Activated CD8-positive, alpha-beta memory T cell treated with anti-CD3 and anti-CD28 coated beads for 48 hours (primary cell): ENCODE measurements around the gene PGGT1B.
"Not testable (repeated sequence)": the region's sequence is repeated elsewhere in the genome, so short reads cannot be mapped to it uniquely, and the experiment has no call there.

Source experiments
- DNase-seq, 3 experiments: peaks; one replicate each; pipeline ENCODE4 v3.0.0-alpha.2; 2020; ENCODE audit warnings: low read depth in 2 of 3, low spot score in 2 of 3

The PGGT1B gene

DNA sequence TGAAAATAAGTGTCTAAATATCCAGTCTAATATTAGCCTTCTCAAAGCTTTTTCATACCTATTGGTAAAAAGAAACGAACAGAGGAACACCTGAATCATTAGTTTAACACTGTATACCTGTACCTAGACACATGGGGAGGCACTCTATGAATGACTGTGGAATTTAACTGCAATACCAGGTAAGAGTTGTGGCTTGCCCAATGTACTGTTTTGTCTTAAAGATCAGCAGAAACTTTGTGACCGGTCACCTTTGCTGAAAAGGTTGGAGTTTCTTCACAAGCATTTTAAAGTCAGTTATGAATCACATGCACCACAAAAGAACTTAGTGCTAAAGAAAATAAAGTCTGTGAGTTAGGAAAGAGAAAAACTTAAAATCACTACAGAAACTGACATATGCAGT lies 2.4 kb downstream of the PGGT1B start:
- DNase-seq: no peak

DNA sequence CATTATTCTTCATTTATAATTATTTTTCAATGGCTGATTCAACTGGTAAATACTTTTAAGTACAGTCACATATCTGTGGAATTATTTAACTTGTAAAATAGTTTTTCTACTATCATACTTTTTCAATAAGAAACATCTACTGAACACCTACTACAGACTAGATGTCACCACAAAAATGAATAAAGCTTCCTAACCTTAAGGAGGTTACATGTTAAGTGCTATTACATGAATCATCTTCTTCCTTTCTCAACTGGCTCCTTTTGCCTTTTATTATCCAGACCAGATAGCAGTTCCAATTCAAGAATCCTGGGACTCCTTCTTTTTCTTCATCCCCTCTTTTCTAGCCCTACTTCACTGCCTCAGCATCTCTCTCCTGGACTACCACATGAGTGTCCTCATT lies 4.7 kb downstream of the PGGT1B start:
- no peak for DNase-seq

DNA sequence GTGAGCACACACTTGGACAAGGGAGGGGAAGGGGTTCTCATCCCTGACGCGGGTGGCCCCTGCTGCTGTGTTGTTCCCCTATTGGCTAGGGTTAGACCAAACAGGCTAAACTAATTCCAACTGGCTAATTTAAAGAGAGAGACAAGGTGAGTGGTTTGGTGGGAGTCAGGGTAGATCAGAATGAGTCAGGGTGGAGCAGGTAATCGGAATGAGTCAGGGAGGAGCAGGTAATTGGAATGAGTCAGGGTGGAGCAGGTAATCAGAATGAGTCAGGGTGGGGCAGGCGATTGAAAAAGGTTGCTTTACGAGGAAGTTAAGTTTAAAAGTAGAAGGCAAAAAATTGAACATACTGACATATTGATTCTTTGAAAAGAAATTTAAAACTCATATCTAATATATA lies 13.3 kb downstream of the PGGT1B start:
- DNase-seq: not testable (repeated sequence)

DNA sequence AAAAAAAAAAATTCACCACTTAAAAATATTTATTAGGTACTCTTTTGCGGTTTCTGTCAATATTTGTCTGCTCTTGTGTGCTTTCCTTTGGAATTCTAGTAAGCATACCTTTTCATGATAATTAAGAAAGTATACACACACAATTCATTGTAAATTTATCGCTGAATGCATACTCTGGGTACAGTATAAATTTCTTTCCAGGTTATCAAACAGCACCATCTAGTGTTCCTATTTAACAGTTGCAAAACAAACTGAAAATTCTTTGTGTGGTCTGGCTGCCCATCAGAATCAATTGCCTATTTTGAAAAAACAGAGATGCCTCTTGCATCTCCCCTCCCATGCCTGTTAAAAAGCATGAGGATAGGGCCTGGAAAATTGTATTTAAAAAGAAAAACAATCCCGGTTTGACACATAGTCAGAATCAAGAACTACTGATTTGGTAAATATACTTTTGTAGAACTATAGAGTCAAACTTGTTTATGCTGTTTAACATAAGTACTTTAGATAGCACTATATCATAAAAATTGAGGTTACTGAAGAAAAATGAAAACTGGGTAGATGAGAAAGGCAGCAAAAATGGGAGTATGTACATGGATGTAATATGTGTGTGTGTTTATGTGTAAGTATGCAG lies 16.2 kb downstream of the PGGT1B start:
- DNase-seq: no peak

DNA sequence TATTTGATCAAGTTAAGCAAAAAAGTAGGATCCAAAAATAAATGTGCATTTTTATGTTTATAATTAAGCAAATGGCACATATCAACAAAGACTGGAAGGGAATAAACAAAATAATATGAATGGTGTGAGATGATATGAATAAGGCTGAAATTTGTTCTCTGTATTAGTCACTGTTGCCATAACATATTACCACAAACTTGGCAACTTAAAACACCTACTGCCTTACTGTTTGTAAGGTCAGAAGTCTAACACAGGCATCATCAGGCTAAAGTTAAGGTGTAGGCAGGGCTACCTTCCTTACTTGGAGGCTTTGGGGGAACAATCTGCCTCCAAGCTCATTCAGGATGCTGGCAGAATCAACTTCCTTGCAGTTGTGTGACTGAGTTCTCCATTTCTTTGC lies 19.3 kb downstream of the PGGT1B start:
- no peak for DNase-seq

DNA sequence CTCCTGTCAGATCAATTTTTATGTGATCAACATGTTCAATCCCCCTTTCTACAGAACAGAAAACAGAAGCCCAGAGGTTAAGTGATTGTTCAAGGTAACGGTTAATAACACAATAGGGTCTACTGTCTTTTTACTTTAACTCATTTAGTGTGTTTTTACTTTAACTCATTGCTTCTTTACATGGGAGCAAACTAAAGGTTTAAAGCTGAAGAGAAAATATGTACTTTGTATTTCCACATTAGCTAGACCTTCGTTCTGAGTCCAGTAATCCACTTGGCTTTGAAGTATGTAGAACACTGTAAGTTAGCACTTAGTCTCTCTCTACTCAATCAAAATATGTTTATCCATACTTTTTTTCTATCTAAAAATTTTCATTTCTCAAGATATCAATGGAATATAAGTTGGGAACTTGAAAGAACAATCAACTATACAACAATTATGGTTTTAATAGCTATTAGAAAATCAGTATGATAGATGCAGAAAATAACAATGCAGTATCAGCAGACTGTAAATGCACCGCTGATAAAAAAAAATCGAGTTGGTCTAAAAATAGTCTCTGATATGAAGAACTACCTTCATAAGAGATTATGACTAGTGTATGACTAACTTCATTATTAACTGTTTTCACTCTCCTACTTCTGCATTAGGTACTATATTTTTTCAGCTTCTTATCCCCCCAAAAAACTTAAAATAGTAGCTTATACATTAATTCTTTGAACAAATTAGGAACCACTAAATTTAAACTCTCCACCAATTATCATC lies 20.6 kb downstream of the PGGT1B start:
- no peak for DNase-seq

DNA sequence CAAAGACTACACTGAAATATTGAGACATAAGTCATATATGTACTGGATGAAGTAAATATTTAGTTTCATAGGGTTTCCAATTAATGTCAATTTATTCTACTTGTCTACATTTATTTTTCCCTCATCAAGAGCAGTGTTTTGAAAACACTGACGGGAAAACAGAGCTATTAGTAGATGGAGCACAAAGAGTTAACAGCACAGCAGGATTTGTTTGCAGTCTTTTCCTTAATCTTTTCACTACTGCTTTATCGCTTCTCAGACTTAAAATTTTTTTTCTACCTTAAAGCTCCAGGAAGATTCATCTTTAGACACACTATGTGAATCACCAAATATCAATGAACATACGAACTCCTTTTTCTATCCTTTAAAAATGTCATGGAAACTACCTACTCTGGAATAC lies 25.6 kb downstream of the PGGT1B start:
- DNase-seq: no peak

DNA sequence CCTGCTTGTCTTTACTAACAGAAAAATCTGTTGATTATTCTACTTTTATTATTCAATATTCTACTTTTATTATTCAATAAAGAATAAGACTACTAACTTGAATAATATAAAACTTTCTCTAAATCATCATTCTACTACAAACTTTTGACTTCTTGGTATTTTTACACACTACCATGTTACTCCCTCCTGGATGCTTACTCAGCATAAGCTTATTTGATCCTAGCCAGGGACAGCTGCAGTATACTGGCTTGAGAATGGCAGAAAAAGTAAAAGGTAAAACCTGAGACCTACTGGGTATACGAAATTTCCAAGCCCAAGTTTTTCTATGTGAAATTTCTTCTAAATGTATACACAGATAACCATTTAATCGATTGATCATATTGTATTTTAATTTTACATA lies 26.1 kb downstream of the PGGT1B start:
- no peak for DNase-seq

DNA sequence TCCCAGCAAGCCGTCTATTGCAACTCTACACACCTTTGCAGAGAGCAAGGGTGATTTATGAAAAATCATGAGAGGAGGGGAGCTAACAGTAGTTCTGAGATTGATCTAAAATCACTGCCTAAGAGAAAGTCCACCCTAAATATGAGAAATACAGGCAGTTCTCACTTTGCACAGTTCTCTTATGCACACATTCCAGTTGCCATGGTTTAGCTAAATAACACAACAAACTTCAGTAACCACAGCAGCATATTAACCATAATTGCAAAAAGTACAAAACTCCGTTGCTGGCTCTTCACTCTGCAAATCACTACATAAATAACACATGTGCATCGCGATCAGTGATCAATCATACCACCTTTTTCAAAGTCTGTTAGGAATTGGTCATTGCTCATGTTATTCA lies 31.1 kb downstream of the PGGT1B start:
- DNase-seq: no peak

DNA sequence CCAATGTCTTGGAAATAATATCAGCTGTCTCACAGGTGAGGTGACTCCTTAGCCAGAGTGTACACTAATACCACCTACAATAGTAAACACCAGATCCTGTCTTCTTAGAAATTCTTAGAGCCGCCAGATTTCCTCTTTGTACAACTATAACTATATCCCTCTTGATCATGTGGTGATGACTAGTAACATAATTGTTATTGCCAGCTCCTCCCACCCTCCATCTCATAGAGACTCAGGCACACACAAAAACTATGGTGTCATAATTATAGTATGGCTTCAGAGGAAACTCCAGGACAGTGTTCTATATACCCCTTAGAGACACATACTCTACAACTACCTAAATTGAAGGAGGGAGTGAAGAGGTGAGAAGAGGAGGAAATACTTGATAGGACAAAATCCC lies 33.1 kb downstream of the PGGT1B start:
- DNase-seq: no peak

DNA sequence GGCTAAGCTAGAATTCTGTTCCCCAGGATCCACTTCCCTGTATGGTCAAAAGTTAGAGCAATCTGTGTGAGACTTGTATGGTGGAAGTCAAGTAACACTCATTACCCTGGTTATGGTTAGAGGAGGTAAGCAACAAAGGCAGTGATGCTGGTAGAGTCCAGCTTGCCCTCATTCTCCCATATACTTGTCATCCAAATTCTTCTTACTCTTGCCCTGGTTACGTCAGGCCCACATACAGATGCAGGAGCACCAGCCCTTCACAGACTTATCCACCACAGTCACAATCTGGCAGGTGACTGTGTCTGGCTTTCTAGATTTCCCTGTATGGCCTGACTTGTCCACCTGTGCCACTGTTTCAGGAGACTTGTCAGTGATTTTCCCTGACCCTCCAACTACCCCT lies 35.4 kb downstream of the PGGT1B start:
- DNase-seq: no peak

DNA sequence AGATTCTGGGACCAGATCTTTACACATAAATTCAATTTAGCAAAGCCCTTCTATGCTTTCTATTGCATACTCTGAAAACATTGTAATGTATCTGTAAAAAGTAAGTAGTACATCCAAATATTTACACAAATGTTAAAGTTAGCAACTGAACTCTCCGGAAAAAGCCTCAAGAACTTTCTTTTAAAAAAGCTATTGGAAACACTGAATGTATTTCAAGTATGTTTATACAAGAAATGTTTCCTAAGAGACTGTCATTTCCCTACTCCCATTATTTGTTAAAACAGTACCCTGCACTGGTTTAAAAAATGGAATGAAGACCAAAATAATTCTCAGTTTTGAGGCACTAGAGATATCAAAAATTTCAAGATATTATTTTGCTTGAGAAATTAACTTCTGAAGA lies 48.1 kb downstream of the PGGT1B start:
- DNase-seq: no peak

DNA sequence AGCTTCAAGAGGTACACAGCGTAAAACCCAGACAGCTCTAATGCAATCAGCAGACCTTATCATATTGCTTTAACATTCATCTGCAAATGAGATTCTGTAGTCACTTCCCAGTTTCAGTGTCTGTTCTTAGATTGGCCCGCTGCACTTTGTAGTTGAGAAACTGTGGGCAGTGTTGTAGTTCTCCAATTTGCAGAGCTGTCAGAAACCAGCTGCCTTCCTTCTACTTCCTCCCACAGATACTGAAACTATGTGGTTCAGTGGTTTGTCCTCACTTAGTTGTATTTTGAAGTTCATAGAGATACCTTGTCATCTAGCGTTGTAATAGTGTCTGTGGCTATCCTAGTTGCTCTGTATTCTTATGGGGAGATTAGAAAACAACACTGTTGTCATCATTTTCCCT lies 53.4 kb downstream of the PGGT1B start:
- peak in 2 of 3 experiments; percentile 2 to 26 for DNase-seq

DNA sequence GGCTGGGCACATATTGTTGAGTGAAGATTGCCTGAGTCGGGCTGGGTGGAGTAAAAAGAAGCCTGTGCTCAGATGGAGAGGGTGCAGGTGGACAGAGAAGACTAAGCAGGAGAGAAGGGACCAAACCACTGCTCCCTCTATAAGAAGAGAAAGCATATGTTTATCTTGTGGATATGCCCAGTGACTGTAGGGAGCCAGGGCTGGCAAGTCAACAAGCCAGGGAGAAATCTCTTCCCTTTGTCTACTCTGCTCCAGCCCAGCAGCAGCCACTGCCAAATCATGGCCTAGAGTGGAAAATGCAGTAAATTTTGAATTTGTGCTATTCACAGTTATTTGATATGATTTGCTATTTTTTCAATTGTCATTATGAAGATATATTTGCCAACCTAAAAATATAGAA lies 59.7 kb downstream of the PGGT1B start:
- no peak for DNase-seq

DNA sequence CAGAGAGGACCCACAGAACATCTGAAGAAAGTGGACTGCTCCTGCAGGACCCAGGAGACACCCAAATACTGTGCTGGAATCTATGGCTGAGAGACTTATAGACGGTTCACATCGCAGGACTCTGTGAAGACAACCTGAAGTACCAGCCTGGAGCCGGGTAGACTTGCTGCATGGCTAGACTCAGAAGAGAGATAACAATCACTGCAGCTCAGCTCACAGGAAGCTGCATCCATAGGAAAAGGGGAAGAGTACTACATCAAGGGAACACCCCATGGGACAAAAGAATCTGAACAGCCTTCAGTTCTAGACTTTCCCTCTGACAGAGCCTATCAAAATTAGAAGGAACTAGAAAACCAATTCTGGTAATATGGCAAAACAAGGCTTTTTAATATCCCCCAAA lies 66.5 kb downstream of the PGGT1B start:
- DNase-seq: no peak

DNA sequence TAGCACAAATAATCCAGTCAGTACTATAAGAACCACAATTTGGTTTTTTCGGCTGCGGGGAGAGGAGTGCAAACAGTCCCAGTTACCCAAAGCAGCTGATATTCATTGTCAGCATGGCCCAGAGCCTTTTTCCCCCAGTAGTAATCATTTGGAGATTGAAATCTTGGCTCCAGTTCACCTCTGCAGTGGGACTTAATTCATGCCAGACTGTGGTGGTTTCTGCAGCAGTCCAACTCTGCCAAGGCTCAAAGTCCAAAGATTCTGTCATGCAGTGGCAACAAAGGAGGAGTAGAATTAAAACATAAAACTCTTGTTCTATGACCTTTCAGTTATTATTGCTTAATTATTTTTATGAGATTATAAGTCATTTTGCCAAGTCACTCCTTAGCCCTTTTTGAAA lies 68.0 kb downstream of the PGGT1B start:
- DNase-seq: no peak

DNA sequence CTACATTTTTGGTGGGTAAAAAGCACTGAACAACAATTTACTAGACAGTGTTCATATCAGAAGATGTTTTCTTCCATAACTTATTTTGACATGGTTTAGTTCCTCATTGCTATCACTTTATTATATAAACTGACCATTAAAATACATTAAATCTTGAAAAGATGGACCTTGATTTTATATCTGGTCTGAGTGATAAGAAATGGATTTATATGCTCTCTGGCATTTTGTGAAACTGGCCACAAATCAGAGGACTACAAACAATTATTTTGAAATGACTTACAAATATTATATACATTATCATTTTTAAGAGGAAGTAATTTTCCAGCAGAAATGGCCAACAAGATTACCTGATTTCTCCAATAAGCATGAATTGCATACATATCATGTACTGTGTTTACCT lies 69.4 kb downstream of the PGGT1B start:
- no peak for DNase-seq

DNA sequence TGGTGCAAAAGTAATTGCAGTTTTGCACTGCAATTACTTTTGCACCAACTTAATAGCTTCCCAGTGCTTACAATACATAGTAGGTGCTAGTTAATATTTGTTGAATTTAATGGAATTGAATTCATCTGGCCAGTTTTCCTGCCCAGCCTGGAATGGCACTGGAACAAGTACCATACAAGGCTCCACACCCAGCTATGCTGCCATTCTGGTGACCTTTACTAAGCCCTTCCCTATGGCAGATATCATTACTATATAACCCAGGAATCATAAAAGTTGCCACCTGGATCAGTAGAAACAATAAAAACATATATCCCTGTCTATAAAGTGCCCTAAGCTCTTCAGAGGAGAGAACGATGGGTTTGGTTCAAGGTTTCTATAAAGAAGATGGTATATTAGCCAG lies 70.6 kb downstream of the PGGT1B start:
- no peak for DNase-seq

DNA sequence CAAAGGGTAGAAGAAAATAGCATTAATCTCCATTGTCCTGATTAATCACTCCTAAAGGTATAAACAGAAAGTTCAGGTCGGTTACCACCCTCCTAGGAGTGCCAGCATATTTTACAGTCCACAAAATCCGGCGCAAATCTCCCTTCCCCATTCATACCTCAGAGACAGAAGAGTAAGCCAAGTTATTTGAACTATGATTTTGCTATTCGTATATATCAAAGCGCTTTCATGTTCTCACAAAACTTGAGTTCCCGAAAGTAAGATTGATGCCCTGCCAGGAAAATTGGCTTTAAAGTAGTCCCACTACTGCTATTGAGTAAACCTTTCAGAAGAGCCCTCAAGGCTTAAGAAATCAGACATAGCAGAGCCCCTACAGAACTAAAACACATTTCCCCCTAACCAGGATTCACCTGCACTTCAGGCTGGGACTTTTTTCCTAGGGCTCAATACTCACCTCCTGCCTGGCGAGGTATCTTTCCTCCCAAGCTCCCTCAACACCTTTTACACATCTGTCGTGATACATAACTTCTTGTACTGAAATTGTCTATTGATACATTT lies 71.1 kb downstream of the PGGT1B start:
- DNase-seq: no peak

DNA sequence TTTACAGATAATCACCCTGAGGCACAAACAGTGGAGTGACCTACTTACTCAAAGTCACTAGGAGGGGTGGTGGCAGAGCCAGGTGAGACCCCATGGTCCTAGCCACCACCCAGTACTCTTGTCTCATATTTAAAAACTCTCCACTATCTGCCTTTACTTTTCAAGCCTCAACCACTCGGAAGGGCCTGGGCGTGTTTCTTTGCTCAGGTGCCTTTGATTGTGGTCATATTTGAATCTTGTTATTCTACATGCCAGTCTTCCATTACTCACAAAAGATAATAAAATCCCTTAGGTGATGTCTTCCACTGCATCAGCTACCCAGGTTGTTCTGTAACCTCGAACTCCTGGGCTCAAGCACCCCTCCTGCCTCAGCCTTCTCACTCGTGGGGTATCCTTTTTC lies 72.3 kb downstream of the PGGT1B start:
- DNase-seq: no peak

DNA sequence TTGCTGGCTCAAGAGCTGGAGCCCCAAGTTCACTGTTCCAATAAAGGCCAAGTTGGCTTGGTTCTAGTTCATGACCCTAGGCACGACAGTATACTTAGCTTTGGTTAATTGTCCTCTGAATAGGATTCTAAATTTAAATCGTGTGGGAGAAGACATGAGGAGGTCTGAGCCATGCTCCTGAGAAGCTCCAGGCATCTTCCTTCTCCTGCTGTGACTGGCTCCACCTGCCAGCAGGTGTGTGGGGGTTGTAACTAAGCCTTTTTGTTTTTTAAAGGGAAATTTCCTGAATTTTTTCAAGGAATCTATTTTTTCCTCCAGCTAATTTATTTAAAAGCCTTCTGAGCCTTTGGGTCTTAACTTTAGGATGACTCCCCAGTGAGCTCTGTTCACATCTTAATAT lies 72.8 kb downstream of the PGGT1B start:
- no peak for DNase-seq

DNA sequence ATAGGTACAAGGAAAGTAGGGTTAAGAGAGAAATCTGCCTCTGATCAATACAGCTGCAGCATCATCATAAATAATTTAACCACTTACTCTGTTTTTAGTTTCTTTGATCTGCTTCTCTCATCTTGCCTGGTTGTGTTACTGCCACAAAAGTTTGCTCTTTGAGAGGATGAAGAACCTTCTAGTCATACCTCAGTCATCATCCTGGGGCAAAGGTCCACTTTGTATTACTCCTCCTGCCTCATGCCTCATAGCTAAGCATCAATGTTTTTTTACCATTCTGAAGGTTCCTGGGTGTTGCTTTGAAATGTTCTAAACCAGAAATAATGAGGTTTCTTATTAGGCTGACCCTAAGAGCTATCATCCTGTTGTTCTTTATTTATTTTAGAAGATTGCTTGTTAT lies 75.9 kb downstream of the PGGT1B start:
- DNase-seq: no peak

DNA sequence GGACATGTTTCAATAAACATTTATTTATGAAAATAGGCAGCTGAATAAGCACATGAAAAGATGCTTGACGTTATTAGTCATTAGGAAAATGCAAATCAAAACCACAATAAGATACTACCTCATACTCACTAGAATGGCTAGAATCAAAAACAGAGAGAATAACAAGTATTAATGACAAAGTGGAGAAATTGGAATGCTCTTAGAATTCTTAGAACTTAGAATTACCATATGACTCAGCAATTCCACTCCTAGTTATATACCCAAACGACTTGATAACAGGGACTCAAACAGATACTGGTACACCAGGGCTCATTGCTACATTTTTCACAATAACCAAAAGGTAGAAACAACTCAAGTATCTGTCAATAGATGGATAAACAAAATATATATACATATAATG lies 77.9 kb downstream of the PGGT1B start:
- no peak for DNase-seq
